ENCODE measurements around the gene DIPK1B.
A peak's percentile ranks its signal among the peaks of the same experiment; 100 is the strongest.

DIPK1B gene

DNA sequence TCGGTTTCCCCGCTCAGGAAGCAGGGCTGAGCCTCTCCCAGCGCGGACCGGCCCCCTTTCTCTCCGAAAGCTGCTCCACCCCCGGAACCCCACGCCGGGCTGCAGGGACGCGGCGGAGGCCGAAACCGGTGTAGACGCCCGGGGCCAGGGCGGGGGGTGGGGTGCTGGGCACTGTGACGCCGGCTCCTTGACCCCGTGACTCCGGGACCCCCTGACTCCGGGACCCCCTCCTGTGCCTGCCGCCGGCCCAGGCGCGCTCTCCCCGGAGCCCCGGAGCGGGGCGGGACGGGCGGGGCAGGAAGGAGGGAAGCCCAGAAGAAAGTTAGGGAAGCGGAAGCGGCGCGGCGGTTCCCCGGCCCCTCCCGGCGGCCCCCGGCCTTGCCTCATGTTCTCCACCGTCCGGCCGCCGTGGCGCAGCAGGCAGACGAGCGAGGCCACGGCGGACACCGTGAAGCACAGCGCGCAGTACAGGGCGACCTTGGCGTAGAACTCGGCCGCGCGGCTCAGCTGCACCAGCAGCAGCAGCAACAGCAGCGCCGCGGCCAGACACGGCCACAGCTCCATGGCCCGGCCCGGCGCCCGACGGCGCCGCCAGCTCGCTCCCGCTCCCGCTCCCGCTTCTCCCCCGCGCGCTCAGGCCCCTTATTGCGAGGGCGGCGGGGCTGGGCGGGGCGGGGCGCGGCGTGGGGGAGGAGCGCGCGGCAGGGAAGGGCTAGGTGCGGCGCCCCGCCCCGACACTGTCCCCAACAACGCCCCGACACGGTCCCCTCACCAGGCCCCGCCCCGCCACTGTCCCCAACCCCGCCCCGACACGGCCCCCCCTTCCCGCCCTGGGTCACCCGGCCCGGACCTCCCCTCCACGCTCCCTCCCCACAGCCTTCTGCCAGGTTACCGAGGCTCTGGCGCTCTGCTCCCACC, 25.3 kb upstream of the DIPK1B start, which contains the start of gene AGPAT2:
AGPAT2 (minus strand) TSS at position 664 of the 918 bp plus-strand sequence; CDS start at position 564, 100 bp downstream.
- peak; percentile 56 to 67 for DNase-seq

DNA sequence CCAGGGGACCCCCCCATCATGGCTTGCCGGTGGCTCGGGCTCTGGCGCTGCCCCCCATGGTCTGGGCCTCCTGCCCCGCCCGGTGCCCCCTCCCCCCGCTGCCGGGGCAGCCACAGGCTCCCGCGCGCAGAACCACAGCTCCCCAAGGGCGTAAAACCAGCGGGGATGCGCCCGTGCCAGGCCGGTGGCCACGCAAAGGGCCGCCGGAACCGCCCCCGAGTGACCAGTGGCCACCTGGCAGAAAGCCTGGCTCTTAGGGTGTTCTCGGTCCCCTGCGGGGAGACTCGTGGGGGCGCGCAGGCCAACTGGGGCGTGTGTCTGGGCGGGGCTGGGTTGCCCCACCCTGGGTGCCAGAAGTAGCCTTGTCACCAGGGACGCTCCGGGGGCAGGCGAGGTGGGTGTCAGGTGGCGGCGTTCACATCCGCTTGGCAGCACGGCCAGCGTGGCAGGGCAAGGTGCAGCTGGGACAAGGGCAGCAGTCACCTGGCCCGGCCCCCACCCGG, 24.6 kb upstream of the DIPK1B start:
- no peak for DNase-seq

DNA sequence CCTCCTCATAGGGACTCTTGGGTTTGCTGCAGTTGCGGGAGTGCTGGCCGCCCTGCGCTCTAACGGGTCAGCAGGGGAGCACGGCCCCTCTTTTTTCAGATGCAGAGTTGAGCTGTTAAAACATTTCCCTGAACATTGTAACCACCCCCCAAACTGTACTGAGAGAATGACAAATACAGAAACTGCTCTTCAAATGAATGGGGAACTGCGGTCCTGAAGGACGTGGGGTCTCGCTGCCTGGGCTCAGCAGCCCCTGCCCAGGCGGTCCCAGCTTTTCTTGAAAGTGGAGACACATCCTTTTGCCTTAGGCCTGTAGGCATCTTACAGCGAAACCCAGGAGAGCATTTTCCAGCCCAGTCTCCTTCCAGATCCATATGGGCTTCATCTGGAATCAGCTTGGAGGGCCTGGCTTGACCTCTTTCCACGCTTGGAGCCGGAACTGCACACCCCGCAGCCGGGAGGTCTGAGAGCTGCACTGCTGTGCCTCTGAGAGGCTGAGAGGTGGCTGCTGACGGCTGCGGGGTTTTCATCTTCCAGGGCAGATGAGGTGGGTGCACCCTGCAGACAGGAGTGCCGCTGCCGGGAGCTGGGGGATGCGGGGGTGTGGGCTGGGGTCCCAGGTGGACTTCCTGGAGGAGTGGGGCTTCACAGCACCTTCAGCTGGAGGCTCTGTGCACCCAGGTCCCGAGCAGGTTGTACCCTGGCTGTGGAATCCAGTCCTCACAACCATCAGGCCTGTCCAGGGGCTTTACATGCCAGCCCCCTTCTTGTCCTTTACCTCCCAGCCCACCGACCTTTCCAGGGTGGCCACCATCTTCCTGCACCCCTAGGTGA, 23.9 kb upstream of the DIPK1B start:
- no peak for DNase-seq

DNA sequence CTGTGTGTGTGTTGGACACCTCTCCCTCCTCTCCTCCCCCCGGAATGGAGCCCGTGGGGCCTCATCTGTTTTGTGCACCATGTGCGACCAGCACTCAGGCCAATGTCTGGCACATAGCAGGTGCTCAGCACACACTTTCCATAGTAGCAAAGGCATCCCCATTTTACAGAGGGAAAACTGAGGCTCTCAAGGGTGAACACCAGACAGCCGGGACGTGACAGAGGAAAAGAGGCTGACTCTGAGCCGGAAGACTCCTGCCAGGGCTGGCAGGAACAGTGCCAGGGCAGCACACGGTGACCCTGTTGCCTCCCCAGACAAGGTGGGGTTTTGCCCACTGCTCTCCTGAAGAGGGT, 23.3 kb upstream of the DIPK1B start:
- no peak for DNase-seq

DNA sequence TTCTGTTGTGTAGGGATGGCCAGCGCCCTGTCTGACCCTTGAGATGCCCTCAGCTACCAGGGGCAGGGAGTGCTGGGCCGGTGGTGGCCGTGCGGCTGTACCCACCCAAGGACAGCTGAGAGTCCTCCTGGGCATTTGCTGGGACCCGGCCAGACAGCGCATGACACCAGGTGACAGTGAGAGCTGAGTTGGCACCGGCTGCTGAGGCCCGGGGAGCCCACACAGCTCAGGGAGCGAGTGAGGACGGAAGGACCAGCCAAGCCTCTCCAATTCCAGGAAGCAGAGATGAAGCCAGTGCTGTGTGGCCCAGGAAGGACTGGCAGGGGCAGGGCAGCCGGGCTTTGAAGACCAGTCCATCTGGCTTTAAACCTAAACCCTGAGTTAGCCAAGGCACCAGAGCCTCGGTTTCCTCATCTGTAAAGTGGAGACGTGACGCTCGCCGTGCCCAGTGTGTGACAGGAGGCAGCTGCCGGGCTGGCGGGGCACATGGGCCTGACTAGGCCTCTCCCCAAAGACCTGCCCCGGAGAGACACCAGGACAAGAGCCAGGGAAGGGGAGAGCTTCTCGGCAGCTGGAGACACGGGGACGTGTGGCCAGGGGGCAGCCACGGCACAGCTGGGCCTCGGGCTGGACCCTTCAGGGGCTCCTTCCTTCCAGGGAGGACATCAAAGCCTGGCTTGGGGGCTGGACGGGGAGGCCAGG, 22.1 kb upstream of the DIPK1B start:
- no peak for DNase-seq

DNA sequence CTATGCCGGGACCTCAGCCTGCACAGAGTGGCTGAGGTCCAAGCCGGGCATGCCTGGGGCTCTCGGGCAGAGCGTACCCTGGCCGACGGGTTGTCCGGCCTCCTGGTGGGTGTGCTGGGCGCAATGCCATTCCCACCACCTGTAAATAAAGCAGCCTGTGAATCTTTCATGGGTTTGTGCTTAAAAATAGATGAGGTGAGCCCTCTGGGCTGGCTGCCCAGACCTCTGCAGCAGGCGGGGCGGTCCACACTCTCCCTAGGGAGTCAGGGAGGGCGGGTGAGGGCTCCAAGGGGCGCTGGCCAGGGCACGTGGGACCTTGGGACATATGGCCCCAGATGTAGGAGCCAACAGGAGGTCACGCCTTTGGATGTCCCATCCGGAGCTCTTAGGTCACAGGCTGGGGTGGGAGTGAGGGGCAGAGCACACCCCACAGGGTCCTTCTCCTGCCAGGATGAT, 21.5 kb upstream of the DIPK1B start:
- no peak for DNase-seq

DNA sequence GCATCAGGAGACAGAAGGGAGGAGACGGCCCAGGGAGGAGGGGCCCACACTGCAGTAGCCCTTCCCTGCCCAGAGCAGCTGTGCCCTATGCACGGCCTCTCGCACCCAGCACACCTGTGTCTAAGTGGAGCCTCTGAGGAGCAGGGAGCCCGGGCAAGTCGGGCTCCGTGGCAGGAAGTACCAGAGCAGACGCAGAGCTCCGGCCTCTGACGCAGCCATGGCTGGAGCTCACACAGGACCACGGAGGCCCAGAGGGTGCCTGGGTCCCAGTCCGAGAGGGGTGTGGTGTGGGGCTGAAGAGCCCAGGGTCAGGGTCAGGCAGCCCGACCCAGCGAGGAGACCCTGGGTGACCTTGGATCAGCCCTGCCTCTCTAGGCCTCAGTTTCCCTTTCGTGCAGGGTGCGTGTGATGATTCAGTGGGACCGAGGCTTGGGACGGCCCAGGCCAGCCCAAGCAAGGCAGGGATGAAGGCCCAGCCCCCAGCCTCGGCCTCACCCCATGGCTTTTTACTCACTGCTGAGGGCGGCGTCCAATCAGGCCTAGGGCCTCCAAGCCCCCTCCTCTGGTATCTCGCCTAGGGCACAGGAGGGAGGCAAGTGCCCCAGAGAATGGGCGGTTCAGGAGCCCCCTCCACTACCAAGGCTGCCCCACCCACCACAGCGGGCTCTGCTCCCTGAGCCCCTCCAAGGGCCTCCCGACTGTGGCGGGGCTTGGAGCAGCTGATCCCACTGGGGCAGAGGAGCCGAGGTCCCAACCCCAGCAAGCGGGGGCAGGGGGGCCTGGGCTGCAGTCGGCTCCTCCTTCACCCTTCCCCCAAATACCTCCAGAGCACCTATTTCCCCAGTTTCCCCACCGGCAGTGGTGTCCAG, 20.8 kb upstream of the DIPK1B start:
- no peak for DNase-seq

DNA sequence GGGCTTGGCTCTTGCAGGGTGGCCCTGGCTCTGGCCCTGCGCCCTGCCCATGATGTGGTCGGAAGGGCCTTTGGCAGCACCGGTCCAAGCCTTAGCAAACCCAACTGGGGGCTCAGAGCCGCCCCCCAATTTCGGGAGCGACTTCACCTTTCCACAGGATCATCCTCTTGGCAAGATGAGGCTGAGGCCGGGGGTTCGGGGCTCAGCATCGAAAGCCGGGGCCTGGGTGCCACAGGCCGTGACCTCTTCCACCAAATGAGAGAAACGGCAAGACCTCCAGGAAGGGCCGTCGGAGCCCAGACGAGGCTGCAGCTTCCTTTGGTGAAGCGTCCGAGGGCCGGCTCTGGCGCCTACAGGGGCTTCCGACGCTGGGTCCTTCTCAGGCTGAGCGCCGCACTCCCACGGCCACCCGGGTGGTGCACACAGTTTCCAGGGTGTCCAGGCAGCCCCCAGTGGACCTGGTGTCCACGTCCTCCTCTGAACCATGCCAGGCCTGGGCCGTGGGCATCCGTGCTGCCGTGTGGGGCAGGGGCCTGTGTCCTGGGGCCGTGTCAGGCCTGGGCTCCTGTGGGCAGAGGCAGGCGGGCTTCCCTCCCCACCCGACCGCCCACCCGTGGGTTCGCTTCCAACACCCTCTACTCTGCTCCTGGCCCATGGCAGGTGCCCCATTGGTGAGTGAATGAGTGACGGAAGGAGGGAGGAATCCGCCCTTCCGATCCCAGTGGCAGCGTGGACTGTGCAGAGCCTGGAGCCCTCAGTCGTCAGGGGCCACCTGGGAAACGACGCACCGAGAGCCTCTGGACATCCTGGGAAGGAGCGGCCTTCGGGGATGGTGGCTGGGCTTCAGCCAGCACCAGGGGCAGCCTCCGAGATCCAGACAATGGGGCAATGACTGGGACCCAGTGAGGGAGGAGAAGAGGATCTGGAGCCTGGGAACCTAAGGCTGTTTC, 19.9 kb upstream of the DIPK1B start:
- no peak for DNase-seq

DNA sequence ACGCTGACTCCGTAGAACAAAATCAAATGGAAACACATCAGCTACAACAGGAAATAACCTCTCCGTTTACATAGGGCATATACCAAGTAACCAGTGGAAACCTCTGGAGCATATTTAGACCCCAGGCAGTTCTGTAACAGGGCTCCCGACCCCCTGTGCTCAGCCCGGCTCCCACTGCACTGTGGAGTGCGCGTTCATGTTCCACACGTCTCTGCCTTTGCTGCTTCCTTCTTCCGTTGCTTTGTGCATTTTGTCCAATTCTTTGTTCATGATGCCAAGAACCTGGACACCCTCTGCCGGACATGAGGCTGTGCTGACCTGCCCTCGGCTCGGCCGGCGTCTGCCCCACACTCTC, 19.3 kb upstream of the DIPK1B start:
- DNase-seq, result no peak

DNA sequence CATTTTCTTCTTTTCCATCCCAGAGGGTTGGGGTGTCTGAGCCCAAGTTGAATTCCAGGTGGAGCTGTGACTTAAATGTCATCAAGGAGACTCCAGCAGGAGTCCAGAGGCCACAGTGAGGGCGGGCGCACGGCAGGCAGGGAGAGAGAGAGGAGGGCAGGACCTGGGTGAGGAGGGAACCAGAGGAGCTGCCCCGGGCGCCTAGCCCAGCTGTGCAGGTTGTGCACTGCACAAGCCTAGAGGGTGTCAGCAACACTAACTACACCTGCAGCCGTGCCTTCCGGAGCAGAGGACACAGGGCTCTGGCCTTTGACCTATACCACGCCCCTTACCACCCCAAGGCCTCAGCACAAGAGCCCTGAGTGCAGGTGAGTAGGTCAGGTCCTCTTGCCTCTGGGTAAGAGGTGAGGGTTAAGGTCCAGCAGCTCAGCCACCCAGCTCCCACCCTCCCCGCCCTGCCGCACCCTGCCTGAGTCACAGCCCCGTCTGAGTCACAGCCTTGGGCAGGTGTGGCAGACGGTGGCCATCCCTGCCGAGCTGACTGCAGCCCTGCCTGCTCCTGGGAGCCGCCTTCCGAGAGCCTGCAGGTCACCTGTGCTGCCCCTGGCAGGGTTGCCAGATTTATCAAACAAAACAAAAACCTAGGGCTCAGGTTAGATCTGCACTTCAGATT, 18.7 kb upstream of the DIPK1B start:
- no peak for DNase-seq

DNA sequence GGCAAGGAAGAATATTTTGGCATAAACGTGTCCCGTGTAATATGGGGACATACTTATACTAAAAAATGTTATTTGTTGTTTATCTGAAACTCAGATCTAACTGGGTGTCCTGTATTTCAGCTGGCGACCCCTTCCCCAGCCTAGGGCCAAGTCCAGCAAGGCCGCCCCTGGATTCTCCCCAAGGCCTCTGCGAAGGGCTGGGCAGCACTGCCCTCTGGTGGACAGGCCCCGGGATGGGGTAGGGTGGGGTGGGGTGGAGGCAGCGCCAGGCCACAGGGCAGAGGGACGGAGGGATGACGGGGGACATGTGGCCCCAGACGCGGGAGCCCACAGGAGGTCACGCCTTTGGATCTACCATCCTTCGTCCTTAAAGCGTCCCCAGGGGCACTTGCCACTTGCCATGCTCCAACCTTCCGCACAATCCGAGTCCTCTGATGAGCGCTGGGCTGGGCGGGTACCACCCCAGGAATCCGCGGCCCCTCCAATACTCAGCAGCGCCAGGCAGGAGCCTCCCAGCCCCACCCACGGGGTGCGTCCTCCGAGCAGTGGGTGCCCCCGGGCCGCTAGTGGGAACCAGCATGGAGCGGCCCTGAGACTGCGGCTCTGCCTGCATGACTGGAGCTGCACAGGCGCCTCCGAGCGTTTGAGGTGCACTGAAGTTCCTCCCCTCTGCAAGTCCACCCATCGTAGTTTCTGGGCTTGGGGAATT, 18.1 kb upstream of the DIPK1B start:
- no peak for DNase-seq

DNA sequence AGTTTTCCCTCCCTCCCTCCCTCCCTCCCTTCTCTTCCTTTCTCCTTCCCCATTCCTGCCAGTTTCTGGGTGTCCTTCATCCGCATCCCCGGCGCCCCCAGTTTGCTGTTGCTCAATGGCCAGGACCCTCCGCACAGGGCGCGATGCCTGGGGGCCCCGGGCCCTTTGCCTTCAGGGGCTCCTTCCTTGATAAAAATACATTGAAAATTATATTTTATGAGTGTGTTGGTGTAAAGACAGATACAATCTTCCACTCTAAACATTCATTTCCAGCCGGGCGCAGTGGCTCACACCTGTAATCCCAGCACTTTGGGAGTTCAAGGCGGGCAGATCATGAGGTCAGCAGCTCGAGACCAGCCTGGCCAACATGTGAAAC, 17.5 kb upstream of the DIPK1B start:
- no peak for DNase-seq

DNA sequence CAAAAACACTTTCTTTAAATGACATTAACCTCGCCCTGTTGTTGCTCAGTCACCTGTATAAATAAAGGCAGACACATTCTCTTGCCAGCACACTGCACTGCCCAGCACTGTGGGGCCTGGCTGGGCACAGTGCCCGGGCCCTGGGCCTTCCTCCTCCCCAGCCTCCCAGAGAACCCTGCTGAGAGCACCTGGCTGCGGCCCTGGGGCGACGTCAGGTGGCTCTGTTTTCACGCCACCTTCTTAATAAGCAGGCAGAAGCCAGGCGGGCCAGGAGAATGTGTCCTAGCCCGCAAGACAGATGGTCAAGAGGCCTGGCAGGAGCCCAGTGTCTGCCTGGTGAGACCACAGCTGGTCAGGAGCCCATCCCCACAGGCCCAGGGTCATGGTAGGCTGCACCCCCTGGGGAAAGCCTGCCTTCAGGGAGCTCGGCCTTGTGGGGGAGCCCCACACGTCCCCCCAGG, 16.9 kb upstream of the DIPK1B start:
- DNase-seq, result no peak

DNA sequence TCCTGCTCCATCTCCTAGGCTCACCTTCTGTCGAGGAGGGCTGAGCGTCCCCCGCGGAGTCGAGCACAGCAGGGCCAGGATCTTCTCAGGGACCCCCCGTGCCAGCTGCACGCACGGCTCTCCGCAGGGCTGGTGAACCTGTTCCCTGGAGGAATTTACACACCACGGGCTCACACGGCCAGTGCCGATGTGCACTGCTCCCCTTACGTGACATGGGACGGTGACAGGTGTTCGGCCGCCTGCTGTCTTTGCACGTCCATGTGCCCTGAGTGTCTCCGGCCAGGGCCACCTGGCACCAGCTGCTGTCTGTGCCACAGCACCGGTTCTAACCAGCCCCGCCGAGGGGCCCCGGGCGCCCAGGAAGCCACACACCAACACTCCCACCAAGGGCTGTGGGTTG, 16.4 kb upstream of the DIPK1B start:
- no peak for DNase-seq

DNA sequence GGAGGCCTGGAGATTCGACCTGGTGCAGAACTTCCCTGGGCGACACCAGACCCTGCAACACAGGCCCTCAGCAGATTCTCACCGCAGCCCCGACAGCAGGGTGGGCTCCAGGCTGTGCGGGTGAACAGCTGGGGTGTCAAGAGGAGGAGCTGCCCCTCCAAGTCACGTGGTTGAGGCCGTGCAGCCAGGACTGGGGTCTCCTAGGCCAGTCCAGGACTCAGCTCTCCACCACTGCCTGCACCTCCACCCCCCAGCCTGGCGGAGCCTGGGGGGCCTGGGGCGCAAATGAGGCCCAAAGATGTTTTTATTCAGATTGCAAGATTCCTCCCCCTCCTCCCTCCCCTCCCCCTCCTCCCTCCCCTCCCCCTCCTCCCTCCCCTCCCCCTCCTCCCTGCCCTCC, 15.9 kb upstream of the DIPK1B start:
- no peak for DNase-seq

DNA sequence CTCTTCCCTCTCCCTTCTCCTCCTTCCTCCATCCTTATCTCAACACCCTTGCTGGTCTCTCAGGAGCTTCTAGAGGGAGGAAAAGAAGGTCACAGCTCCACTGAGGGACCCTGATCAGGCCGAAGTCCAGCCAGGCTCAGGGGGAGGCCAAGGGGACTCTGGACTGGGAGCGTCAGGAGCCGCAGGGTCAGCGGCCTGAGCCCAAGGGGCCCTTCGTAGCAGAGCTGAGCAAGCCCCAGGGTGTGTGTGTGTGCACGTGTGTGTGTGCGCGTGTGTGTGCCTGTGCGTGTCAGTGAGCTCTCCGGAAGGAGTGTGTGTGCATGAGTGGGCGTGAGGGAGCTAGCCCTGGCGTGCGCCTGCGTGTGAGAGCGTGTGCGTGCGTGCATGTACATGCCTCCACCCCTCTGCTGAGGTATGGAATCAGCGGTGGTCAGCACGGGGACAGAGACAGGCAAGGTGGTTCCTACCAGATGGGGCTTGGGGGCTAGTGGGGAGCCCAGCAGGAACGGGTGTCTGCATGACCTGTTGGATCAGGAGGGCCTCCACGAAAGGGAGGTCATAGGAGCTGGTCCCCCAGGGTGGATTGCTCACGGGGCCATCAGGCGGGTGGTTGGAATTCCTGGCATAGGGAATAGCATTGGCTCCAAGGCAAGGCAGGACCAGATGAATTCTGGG, 15.1 kb upstream of the DIPK1B start:
- DNase-seq, result no peak

DNA sequence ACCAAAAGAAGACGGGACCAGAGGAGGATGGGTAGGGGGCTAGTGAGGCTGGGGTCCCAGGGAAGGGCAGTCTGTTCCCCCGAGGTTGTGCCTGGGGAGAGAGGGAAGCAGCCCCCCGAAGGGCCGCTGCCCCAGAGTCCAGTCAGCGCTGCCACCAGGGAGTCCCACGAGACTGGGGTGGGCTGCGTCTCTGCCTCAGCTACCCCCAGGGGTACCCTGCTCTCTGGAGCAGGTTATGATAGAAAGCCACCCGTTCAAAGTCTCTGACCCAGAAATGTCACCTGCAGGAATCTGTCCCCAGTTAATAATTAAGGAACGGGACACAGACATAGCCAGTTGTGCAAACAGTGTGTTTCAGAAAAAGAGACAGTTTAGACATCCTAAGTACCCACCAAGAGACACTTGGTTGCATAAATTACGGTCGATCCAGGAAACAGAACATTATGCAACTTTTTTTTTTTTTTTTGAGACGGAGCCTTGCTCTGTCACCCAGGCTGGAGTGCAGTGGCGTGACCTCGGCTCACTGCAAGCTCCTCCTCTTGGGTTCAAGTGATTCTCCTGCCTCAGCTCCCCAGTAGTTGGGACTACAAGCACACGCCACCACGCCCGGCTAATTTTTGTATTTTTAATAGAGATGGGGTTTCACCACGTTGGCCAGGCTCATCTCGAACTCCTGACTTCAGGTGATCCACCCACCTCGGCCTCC, 14.4 kb upstream of the DIPK1B start:
- no peak for DNase-seq

DNA sequence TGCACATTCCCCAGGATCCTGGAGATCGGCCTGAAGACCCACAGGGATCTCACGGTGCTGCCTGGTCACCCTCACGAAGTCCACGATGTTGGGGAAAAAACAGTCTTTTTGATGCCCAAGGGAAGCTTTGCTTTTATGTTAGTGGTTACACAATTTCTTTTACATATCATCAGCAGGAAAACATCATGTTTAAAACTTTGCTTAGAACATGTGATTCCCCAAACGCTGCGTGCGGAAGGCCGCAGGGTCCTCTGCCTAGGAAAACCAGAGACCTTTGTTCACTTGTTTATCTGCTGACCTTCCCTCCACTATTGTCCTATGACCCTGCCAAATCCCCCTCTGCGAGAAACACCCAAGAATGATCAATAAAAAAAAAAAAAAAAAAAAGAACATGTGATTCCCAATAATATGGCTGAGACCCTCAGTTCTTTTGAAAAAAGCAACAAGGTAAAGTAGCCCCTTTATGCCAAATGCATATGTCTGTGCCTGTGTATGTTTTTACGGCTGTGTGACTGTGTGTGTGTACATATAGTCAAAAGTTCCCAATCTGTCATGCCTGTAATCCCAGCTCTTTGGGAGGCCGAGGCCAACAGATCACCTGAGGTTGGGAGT, 13.6 kb upstream of the DIPK1B start:
- no peak for DNase-seq
